Sciatic nerve (tissue), 2 donors: ENCODE data around the gene TPH2. TPM values are rescaled to one million over a fixed set of nuclear protein-coding genes. Genes with fewer than 3 reads are reported as not detected.

Source experiments
- ATAC-seq: fragments of 200-7000 bp; cut with Tn5 transposase; one replicate; pipeline ENCODE4 v1.9.1; 2020; ENCODE audit warnings: mild to moderate bottlenecking, moderate library complexity
- DNase-seq: peaks from one replicate; pipeline ENCODE4 v3.0.0-alpha.2; 2020; ENCODE audit warnings: low spot score
- intact Hi-C: fragments of 100-400 bp; cut with DNase I; formaldehyde crosslinking; loops from one replicate; pipeline ENCODE4 v1.14.2; 2022
- total RNA-seq: library from RNA; stranded (reverse); fragmentation: NEBNext Ultra II Directional; extraction: Animal tissue kit (Norgen Biotek cat#: 25700); gene quantifications from one replicate; pipeline ENCODE4 v1.2.1, GENCODE V29; 2021
- donor health status: DM: no; HTN: no; CAD: no.
- donor health status: DM: no; HTN: no; CAD: no.

Gene TPH2
- total RNA-seq, 1 donor from 2014 or later: not detected

DNA sequence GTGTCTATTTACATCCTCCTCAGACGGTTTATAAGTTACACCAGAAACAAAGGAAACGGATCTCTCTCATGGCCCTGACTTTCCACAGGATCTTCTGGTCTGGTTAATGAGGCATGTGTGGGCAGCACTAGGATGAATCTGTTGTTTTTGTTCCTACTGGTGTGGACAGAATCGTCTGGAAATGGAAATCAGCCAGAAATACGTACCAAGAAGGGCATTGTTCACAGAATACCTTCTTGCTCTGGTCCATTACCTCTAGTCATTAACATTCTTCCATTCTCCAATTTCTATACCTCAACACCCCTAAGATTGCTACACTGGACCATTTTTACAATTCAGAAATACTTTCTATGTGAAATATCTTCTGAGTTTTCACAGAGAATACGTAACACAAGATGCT is 86.0 kb downstream of the TPH2 start:
- ATAC-seq (no peak), DNase-seq (no peak)
- intact Hi-C loops: no loop called here

DNA sequence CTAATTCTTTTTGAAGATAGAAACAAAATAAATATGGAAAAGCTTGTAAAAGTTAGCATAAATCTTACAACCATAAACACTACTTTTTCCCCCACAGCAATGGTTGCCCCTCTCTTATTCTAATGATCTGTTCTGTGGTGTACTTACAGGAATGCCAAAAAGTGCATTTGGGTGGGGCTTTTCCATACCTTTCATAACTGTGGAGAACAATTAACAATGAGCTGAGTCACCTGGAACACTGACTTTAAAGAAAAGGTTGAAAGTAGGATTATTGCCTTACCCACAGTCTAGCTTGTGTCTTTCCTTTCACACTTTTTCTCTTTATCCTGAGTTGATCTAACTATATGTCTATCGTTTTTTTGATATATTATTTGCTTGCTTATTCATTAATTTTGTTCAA is 86.9 kb downstream of the TPH2 start:
- no peak for ATAC-seq
- DNase-seq: no peak
- intact Hi-C loops: no loop called here

DNA sequence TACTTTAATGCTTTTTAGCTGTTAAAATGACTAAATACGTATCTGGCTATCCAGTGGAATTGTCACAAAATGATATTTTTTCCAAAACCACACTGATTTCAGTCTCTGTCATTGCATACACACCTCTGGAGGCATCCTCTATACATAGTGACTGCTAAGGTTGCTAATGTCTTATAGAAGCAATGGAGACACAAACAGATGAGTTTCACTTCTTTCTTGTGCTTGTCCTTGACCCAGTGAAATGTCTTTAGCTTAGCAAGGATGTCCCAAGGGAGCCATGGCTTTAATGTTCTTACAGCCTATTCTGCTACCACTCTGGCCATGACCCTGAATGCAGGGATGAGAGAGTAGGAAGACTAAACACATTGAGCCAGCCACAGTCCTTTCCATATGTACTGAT is 90.3 kb downstream of the TPH2 start:
- intact Hi-C loops: no loop called here
- ATAC-seq (no peak), DNase-seq (no peak)

DNA sequence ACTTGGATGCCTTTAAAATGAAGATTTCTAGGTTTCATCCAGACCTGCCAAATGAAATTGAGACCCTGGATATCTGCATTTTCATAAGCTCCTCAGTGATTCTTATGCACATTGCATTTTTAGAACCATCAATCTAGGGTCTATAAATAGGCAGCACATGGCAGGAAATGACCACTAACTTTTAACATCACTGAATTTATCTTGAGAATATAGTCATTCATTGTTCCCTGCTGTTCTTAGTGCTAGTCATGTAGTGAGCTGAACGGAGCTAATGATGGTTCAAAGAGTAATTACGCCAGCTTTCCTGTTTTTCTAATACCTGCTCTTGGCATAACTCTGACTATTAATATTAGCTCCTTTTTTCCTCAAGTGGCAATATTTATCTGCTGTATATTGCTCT is 91.6 kb downstream of the TPH2 start:
- intact Hi-C loops: no loop called here
- DNase-seq (no peak), ATAC-seq (no peak)

DNA sequence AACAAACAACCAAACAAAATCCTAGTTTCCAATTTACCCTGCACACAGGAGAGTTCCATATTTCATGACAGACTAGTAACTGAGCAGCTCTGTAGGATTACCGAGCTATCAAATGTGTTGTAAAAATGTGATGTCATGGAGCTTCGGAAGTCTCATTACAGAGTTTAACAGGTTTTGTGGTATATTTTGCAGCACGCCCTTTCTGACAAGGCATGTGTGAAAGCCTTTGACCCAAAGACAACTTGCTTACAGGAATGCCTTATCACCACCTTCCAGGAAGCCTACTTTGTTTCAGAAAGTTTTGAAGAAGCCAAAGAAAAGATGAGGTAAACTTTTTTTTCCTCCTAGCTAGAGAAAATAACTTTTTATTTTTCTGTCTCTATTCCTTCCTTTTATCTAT is 92.4 kb downstream of the TPH2 start:
- intact Hi-C loops: no loop called here
- no peak for ATAC-seq
- no peak for DNase-seq

DNA sequence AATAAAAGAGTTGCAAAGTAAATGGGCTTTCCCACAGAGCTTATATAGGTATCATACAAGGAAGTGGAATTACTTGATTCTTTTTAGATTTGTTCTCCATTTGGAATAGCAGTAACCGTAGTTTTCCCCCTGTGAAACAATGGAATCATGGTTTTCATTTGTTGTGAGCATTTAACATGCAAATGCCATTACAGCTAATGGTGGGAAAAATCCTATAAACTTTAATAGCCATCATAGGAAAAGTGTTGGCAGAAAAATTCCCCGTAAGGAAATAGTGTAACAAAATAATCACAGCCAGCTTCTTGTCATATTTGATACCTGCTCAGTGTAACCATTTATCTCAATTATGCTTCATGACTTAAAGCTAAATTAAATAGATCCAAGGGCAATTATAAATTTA is 95.3 kb downstream of the TPH2 start:
- DNase-seq: no peak
- ATAC-seq: no peak
- intact Hi-C loops: no loop called here

DNA sequence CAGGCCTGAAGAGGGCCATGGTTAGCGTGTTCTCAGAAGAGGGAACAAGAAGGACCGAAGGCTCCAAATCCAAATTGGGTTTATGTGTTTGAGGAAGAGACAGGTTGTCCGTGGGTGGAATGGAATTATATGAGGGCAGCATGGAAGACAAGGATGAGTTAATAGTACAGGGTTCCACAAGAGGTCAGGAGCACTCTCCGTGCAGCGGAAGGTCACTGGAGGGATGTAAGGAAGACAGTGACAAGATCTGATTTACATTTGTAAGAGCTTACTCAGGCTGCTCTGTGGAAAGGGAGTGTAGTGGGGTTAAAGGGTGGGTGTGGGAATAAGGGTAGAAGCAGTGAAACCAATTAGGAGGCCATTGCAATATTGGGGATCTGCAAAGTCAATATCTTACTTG is 97.0 kb downstream of the TPH2 start:
- no peak for ATAC-seq

DNA sequence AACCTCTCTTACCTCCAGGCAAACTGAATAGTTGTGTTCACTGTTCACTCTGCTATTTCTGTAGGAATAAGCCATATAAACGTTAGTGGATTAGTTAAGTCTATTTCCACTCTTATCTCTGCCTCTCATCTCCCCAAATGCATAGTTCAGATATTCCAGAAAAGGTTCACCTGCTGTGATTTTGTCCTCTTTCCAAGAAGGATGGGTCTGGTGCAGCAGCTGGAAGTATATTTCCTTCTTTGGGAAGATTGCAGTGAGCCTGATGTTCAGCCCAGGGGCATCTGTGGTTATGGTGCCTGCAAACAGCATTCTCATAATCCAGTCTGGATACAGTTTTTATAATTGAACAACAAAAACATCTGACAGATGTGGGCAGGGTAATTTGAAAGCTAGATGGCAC is 97.7 kb downstream of the TPH2 start:
- DNase-seq: no peak
- no peak for ATAC-seq
- intact Hi-C loops: no loop called here

More for the DNA sequence above, 97.0 kb downstream of the TPH2 start:
- no peak for DNase-seq
- intact Hi-C loops: no loop called here

DNA sequence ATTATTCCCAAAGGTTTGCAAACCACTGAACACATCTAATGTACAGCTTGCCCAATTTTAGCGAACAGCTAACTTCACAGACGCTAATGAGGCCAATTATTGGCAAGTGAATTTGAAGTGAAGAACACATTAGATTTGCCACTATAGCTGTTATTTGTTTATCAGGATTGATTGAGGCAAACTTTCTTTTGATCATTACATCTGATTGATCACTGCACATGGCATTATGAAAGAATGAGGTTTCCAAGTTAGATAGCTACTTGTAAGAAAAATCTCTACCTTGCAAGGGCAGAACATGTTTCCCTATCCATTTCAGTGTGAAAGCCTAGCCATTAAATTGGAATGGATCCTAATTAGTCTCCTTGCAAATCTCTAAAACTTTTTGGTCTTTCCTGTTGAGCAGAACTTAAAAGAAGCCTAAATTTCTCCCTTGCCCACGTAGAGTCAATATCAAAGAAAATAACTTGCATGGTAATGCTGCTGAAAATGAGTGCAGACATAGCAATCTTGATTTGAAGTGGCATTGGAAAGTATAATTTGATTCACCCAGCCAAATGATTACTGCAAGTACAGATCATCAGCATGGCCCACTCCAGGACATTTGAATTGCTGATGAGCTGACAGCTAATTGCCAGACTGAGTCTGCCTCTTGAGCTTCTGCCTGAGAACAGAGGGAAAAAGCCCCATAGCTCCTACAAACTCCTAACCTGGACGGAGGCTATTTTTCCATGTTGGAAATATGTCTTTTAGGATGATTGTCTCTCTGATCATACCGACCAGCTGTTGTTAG is 98.6 kb downstream of the TPH2 start:
- intact Hi-C loops: no loop called here
- ATAC-seq (no peak), DNase-seq (no peak)

DNA sequence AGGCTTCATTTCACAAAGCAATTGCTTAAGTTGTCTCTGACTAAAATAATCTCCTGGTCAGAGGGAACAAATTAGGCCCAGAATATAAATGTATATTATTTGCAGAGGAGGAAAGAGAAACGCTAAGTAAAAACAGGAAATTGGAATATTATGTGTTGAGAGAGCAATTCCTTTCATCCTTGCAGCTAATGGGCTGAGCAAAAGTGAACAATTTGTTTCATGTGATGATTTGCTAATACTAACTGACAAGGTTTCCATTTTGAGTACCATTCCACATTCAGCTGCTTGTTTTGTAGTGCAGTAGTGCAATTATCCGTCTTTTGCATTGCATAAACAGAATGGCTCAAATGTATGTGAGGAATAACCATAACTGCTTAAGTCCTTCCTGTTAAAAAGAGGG is 103.2 kb downstream of the TPH2 start:
- intact Hi-C loops: no loop called here
- ATAC-seq (no peak), DNase-seq (no peak)

DNA sequence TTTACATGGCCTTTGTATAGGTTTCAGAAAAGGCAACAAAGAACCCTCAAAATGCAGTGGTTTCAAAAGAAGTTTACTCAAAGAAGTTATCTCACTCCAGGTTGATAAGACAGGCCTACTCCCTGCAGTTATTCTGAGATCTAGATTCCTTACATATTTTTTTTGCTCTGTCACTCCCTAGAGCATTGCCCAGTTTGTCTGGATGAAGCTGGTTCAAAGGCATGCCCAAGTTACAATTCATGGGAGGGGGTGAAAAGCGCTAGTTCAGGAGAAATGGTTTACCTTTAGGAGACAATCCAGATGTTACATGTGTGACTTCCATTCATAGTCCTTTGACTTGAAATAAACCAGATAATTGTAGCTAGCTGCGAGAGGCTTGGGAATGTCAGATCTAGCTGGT is 115.0 kb downstream of the TPH2 start:
- ATAC-seq: no peak
- intact Hi-C loops: no loop called here
- no peak for DNase-seq

DNA sequence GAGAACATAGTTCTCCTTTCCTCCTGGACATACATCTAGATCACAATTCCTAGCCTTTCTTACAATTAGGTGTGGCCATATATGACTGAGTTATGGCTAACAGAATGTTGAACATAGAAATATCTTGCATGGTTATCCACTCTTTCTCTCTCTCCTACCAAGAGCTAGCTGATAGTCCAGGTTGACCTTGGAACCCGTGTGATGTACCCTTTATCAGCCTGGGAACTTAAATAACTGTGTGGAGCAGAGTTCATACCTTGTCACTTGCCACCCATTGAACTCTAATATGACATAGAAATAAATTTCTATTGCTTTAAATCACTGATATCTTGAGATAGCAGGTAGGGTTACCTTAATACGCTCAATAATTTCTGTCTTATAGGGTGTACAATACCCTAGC is 115.9 kb downstream of the TPH2 start:
- ATAC-seq: no peak
- intact Hi-C loops: no loop called here

DNA sequence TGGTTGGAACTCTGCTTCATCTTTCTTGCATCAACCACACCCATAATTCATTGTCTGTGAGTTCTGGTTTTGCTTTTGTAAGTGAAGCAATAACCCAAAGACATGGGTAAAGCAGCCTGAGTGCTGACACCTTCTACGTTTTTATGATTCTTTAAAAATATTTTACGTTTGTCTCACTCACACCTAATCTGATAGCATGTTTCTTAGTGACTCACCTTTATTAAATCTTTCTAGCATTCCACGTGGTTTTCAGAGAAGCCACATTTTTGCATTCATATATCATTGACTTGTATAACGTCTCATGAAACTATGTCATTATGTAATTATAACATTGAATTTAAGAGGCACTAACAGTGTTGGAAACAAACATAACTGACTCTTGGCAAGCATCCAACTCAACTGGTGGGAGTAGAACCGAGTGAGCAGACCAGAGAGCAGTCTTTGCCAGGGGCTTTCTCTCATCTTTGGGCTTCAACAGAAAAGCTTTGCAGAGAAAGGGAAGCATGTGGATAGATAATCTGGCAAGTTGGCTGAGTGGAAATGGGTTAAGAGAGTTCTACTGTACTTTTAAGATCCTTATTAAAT is 118.8 kb downstream of the TPH2 start:
- no peak for ATAC-seq
- DNase-seq: no peak

More for the DNA sequence above, 115.9 kb downstream of the TPH2 start:
- no peak for DNase-seq

DNA sequence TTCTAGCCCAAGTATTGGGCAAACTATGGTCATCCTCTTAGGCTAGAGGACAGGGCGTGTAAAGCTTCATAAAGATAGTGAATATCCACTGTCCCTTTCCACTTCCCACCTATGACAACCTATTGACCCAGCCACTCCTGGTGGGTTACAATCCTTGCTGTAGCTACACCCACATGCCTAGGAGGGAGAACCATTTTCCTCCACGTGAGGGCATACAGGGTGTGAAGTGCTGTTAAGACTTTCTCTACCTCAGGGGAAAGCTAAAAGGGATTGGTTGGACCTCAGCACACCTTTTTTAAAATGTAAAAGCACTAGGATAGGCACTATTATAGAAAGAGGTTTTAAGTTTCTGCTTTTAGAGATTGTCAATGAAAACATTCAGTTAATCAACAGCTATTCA is 124.4 kb downstream of the TPH2 start:
- intact Hi-C loops: no loop called here
- ATAC-seq (no peak), DNase-seq (no peak)

More for the DNA sequence above, 118.8 kb downstream of the TPH2 start:
- intact Hi-C loops: no loop called here

DNA sequence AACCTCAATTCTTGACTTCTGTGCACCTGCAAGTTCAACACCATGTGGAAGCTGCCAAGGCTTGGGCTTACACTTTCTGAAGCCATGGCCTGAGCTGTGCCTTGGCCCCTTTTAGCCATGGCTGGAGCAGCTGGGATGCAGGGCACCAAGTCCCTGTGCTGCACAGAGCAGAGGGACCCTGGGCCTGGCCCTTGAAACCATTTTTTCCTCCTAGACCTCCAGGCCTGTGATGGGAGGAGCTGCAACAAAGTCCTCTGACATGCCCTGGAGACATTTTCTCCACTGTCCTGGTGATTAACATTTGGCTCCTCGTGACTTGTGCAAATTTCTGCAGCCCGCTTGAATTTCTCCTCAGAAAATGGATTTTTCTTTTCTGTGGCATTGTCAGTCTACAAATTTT is 132.4 kb downstream of the TPH2 start:
- no peak for DNase-seq

DNA sequence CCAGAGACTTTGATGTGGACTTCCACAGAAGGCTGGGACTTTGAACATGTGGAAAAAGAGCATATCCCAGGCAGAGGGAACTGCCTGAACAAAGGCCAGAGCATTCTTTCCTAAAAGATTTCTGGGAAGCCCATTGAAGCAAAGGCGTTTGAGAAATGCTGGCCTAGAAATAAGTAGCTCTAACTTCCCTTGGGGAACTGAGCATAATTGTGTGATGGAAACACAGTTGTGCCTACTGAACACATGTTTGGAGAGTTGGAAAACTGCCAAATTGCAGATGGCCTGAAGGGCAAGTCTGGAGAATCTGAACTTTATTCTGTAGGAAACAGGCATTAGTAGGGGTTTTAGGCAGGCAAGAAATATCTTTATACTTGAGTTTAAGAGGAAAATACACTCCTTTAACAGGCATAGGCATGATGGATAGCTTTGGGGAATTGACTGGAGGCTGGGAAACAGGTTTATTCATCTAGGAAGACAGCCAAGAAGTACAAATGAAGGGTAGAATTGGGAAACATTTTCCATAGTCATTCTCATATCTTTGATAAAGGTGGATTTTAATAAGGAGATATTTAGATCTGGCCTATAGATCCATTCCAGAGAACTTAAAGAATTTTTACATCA is 134.1 kb downstream of the TPH2 start:
- intact Hi-C loops: no loop called here

More for the DNA sequence above, 132.4 kb downstream of the TPH2 start:
- intact Hi-C loops: no loop called here
- no peak for ATAC-seq

DNA sequence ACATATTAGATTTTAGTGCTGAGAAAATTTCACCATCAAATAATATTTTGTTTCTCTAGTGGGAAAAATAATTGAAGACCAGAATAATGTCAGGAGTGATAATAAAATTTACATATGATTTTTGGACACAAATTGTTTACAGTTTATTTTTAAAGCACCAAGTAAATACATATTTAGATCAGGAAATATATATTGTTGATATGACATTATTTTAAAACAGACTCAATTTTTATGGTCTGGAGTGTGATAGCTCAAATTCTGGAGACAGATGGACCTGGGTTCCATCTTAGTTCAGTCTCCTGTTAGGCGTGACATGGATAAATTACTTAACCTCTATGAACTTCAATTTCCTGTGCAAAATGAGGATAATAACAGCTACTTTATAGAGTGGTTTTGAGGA is 135.4 kb downstream of the TPH2 start:
- DNase-seq (no peak), ATAC-seq (no peak)
- intact Hi-C loops: no loop called here

More for the DNA sequence above, 134.1 kb downstream of the TPH2 start:
- ATAC-seq (peak; percentile 79), DNase-seq (no peak)

DNA sequence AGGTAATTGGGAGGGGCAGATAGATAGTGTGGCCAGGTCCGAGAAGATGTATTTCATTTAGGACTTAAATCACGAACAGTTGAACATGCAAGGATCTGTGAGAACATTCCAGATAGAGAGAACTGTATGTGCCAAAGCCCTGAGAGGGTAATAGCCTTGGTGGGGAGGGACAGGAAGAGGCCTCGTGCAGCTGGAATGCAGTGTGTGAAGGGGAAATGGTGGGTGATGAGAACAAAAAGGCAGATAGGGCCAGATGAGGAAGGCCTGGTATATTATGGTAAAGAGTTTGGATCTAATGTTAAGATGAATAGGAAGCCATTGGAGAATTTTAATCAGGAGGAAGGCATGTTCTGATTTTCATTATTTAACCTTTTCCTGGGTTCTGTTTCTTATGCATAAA is 136.3 kb downstream of the TPH2 start:
- ATAC-seq (no peak), DNase-seq (no peak)
- intact Hi-C loops: no loop called here

DNA sequence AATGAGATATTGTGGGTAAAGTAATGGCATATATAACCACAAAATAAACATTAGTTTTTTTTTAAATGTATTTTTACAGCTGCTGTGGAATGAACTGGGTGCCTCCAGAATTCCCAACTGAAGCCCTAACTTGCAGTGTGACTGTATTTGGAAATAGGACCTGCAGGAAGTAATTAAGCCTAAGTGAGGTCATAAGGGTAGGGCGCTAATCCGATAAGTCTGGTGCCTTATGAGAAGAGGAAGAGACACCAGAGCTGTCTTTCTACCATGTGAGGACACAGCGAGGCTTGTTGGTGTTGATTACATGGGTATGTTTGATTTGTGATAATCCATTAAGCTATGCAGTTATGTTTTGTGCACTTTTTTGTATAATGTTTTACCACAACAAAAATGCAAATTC is 136.8 kb downstream of the TPH2 start:
- ATAC-seq (no peak), DNase-seq (no peak)
- intact Hi-C loops: no loop called here

DNA sequence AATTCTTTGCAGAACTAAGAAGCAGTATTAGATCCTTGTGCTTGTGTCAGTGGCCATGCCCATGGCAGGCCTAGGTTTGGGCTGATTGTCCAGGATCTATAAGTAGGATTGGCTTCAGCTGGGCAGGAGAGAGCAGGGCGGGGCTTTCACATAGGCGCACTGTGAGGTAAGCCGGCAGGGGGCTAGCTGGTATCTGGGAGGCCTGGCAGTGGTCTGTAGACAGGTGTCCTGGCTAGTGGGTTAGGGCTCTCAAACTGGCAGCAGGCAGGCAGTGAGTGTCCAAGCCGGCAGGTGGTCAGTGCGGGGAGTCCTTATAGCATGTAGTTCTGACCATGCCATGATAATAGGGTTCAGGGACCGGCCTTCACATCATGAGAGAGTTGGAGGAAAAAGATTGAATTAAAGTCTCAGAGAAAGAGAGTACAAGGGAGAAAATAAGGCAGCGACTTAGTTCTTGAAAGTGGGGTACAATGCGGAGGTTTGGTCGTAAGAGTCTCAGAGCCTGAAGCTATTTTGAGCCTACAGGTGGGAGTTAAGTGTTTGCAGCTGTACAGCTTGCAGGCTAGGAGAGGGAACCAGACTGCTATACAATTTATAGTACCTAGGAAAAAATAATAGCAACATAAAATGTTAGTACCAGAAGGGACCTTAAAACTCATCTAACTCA is 137.4 kb downstream of the TPH2 start:
- DNase-seq (no peak), ATAC-seq (no peak)
- intact Hi-C loops: no loop called here
